GM12873 (cell line): ENCODE results near the gene SPRY1.

ENCODE experiments used
- CTCF ChIP-seq: IDR thresholded peaks from 2 replicates; pipeline ENCODE4 v1.5.1; 2012; ENCODE audit warnings: low read depth, mild to moderate bottlenecking, moderate library complexity, low read length, control low read depth; ENCODE audit not compliant: insufficient read depth; ENCODE audit errors: missing control alignments

The SPRY1 gene

GRCh38 chr4:123397144-123398065 lies 810 bp downstream of the SPRY1 start:
- TF ChIP-seq CTCF: no peak

GRCh38 chr4:123398066-123398852 lies 1.7 kb downstream of the SPRY1 start:
- peak; percentile 58 for TF ChIP-seq CTCF

- no peak for TF ChIP-seq CTCF
These were observed 2.4 kb downstream of the SPRY1 start for GRCh38 chr4:123398853-123399626.

- no peak for TF ChIP-seq CTCF
These were observed 3.2 kb downstream of the SPRY1 start for GRCh38 chr4:123399627-123400358.

GRCh38 chr4:123401271-123402120 lies 4.9 kb downstream of the SPRY1 start:
- TF ChIP-seq CTCF: no peak

- no peak for TF ChIP-seq CTCF
These were observed 5.5 kb downstream of the SPRY1 start for GRCh38 chr4:123402121-123402465.
